Panc1 (cell line): ENCODE data around the gene NCAPG.

Source experiments
- POLR2AphosphoS5 ChIP-seq: IDR thresholded peaks from 2 replicates; pipeline ENCODE4 v1.6.1; 2012; ENCODE audit warnings: mild to moderate bottlenecking, low read depth, low read length, moderate library complexity
- SIN3A ChIP-seq: IDR thresholded peaks from 2 replicates; pipeline ENCODE4 v1.6.1; 2012; ENCODE audit warnings: low read depth, mild to moderate bottlenecking, low read length, moderate library complexity, borderline replicate concordance; ENCODE audit not compliant: insufficient read depth
- TCF7L2 ChIP-seq: IDR thresholded peaks from 2 replicates; pipeline ENCODE4 v1.6.1; 2011; ENCODE audit warnings: mild to moderate bottlenecking, low read depth, low read length, inconsistent platforms
- TF ChIP-seq, protein P1 (sequence below): fragments of 450-650 bp; IDR thresholded peaks from 2 replicates; pipeline ENCODE4 v1.5.1; 2017; ENCODE audit warnings: mild to moderate bottlenecking
- TF ChIP-seq, protein P2 (sequence below), 2 experiments: IDR thresholded peaks; 2 replicates each; pipeline ENCODE4 v1.6.1; 2011 to 2012; ENCODE audit warnings: low read depth in 2 of 2, control low read depth in 1 of 2, low read length in 1 of 2, mild to moderate bottlenecking in 1 of 2, moderate library complexity in 1 of 2; ENCODE audit not compliant: insufficient read depth in 1 of 2

DNA sequence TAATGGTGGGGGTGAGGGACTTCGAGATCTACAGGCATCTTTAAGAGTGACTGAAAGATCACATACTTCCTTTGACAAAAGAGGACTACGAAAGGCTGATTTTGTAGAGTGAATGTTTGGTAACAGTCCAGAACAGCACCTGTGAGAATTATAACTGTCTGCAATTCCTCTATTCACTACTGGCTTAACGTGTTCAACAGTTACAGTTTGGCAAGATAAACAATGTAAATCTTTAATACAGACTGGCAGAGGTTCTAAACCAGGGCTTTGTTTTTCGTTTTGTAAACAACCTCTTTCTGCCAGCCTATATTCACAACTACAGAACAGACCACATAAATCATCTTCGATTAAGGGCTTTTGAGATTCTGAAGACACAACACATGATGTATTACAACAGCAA lies 66.9 kb downstream of the NCAPG start:
- TF ChIP-seq, protein P1, sequence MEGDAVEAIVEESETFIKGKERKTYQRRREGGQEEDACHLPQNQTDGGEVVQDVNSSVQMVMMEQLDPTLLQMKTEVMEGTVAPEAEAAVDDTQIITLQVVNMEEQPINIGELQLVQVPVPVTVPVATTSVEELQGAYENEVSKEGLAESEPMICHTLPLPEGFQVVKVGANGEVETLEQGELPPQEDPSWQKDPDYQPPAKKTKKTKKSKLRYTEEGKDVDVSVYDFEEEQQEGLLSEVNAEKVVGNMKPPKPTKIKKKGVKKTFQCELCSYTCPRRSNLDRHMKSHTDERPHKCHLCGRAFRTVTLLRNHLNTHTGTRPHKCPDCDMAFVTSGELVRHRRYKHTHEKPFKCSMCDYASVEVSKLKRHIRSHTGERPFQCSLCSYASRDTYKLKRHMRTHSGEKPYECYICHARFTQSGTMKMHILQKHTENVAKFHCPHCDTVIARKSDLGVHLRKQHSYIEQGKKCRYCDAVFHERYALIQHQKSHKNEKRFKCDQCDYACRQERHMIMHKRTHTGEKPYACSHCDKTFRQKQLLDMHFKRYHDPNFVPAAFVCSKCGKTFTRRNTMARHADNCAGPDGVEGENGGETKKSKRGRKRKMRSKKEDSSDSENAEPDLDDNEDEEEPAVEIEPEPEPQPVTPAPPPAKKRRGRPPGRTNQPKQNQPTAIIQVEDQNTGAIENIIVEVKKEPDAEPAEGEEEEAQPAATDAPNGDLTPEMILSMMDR: no peak
- no peak for TF ChIP-seq SIN3A
- no peak for TF ChIP-seq POLR2AphosphoS5
- no peak for TF ChIP-seq TCF7L2
- TF ChIP-seq, protein P2, sequence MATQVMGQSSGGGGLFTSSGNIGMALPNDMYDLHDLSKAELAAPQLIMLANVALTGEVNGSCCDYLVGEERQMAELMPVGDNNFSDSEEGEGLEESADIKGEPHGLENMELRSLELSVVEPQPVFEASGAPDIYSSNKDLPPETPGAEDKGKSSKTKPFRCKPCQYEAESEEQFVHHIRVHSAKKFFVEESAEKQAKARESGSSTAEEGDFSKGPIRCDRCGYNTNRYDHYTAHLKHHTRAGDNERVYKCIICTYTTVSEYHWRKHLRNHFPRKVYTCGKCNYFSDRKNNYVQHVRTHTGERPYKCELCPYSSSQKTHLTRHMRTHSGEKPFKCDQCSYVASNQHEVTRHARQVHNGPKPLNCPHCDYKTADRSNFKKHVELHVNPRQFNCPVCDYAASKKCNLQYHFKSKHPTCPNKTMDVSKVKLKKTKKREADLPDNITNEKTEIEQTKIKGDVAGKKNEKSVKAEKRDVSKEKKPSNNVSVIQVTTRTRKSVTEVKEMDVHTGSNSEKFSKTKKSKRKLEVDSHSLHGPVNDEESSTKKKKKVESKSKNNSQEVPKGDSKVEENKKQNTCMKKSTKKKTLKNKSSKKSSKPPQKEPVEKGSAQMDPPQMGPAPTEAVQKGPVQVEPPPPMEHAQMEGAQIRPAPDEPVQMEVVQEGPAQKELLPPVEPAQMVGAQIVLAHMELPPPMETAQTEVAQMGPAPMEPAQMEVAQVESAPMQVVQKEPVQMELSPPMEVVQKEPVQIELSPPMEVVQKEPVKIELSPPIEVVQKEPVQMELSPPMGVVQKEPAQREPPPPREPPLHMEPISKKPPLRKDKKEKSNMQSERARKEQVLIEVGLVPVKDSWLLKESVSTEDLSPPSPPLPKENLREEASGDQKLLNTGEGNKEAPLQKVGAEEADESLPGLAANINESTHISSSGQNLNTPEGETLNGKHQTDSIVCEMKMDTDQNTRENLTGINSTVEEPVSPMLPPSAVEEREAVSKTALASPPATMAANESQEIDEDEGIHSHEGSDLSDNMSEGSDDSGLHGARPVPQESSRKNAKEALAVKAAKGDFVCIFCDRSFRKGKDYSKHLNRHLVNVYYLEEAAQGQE (IDR thresholded peaks at IDR 0.05; ENCODE audit: insufficient read depth in 1 of 2, low read depth in 2 of 2, low read length in 1 of 2): no peak
